Left cardiac atrium (tissue), 4 donors: ENCODE results near the gene RPL37. TPM values are rescaled to one million over a fixed set of nuclear protein-coding genes. Genes with fewer than 3 reads are reported as not detected.
"Not testable (repeated sequence)": the region's sequence is repeated elsewhere in the genome, so short reads cannot be mapped to it uniquely, and the experiment has no call there.

Experiments
- ATAC-seq, 2 donors: fragments of 200-7000 bp; cut with Tn5 transposase; one replicate each; pipeline ENCODE4 v1.9.1; 2020; ENCODE audit warnings: mild to moderate bottlenecking in 2 of 2, moderate library complexity in 2 of 2
- DNase-seq: peaks from one replicate; pipeline ENCODE4 v3.0.0-alpha.2; 2020
- intact Hi-C, 2 donors: fragments of 100-400 bp; cut with DNase I; formaldehyde crosslinking; loops; one replicate each; pipeline versions ENCODE4 v1.14.1 to v1.15.1; 2022 to 2023
- total RNA-seq, 2 donors: library from RNA; stranded (reverse); fragmentation: NEBNext Ultra II Directional; extraction: Animal tissue kit (Norgen Biotek cat#: 25700); gene quantifications; one replicate each; pipeline ENCODE4 v1.2.1, GENCODE V29; 2021
- donor health status: DM: no; HTN: yes; CAD: no.
- donor health status: DM: no; HTN: yes; CAD: no; lungs with severe emphysema.
- donor health status: DM: yes; HTN: yes; CAD: no.
- donor health status: Dilated cardiomyopathy.

The RPL37 gene
- total RNA-seq, 2 donors from 2014 or later = 666 to 710 TPM

DNA sequence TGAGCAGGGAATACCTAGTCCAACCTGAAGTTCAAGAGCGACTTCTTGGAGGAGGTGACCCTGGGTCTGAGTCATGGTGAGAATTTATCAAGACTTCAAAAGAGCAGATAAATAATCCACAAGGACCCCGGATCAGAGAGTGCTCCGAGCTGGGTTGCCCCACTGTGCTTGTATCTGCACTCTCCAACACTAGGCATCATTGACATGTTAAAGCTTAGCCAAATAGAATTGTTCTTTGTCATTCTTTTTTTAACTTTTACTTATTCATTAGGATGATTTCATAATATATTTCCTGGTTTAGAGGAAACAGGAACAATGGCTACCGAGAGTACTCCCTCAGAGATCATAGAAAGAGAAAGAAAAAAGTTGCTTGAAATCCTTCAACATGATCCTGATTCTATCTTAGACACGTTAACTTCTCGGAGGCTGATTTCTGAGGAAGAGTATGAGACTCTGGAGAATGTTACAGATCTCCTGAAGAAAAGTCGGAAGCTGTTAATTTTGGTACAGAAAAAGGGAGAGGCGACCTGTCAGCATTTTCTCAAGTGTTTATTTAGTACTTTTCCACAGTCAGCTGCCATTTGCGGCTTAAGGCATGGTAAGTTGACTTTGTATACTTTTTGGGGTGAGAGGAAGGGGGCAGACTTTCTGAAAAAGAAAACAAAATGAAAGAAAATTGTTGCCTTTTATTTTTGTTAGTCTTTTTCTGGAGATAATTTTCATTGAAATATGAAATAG is 6.2 kb upstream of the RPL37 start, which contains the start of gene CARD6:
TSS of gene CARD6 (plus strand) at position 300 of the 738 bp plus-strand sequence. CDS start at position 316, 16 bp downstream.
- intact Hi-C loops = no loop called here
- peak; percentile 56 to 70 for ATAC-seq
- DNase-seq = no peak

DNA sequence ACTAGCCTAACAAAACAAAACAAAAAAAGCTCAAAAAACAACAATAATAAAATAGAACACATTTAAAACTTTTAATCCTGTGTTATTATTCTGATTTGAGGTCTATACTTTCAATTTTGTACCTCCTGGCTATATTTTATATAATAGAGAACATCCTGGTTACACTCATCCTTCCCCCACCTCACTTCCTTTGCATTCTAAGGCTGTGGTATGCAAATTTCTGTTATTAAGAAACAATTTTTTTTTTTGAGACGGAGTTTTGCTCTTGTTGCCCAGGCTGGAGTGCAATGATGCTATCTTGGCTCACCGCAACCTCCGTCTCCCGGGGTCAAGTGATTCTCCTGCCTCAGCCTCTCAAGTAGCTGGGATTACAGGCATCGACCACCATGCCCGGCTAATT is 3.1 kb upstream of the RPL37 start:
- ATAC-seq (no peak), DNase-seq (no peak)
- intact Hi-C loops = loop anchor here in 1 of 2 donors (5.0 kb wide), 1 partner anchor 81 kb away; the partner anchor contains the start of gene TTC33

DNA sequence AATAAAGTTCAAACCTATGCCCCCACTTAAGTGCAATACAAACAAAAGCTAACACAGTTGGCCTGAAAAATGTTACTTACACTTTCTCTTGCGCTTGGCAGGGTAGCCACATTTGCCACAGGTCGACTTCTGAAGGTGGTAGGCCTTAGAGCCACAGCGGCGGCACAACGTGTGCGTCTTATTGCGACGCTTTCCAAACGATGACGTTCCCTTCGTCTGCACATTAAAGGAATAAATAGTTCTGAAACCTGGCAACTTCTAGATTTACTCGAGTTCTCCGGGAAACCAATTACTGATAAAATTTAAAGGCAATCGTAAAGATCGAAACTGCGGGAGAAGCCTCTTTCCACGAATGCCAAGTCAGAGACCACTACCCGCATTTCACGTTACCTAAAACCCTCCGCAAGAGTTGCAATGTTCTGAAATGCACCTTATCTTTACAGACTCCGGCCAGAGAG is 602 bp downstream of the RPL37 start:
- DNase-seq (peak; percentile 33), ATAC-seq (no peak)
- intact Hi-C loops = no loop called here

DNA sequence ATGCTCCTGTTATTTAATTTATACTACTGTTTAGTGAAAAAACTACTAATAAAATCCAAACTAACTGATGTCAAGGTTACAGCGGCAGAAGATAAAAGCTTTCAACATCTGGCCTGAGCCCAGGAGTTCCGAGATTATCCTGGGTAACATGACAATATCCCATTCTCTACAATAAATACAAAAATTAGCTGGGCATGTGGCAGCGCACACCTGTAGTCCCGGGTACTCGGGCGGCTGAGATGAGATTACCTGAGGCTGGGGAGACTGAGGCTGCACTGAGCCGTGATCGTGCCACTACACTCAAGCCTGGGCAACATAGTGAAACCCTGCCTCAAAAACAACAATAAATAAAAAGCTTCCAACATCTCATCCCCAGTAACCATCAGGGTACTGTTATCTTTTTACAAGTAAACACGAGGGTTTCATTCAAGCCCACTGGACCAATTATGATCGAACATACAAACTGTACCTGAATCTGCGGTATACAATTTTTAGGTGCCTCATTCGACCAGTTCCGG is 1.3 kb downstream of the RPL37 start:
- intact Hi-C loops = no loop called here
- DNase-seq (no peak), ATAC-seq (no peak)

DNA sequence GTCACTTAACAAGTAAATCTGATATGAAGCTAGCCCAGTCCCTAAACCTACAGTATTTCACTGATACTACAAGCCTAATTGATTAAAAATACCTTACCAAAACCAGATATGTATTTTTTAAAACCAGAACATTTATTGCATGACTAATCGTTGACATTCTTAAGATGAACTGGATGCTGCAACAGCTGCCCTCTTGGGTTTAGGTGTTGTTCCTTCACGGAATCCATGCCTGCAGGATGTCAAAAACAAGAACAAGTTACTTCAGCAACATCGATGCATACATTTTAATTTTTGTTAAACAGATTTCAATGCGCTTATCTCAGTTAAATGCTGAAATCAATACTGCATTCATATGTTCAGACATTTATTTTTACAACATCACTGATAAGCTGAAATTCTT is 2.7 kb downstream of the RPL37 start:
- intact Hi-C loops = no loop called here
- no peak for ATAC-seq

DNA sequence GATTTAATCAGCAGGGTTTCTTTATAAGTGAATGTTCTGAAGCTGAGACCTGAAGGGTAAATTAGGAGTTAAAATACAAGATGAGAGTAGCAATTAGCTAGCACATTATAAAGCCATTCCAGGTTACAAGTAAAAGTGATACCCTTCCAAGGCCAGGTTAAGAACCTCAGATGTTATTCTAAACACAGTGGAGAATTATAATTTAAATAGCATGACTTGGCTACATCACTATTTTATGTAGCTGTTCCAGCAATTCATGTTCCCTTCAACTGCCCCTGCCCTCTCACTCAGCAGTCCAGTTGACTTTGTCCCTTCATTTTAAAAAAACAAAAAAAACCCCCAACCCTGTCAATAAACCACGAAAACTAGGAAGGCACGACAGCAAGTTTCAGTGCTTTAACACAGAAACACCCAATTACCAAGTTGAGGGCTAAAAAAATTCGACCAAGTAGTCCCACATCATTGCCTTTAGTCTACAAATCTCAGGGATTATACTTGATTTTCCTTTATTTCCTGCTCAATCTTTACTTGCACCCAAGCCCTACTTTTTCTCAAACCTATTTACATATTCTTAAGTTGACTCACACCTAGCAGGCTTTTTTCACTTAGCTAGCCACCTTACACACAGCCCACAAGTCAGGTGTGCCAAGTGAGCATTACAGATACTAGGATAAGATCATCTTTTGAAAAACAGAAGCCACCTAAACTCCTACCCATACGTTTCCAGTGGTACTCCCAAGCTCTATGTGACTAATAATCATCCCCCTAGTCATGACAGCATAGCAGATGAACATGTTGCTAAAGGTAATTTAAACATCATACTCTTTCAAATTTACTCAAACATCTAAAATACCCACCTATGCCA is 3.4 kb downstream of the RPL37 start:
- intact Hi-C loops = no loop called here
- ATAC-seq (no peak), DNase-seq (no peak)

More for the DNA sequence above, 2.7 kb downstream of the RPL37 start:
- no peak for DNase-seq

DNA sequence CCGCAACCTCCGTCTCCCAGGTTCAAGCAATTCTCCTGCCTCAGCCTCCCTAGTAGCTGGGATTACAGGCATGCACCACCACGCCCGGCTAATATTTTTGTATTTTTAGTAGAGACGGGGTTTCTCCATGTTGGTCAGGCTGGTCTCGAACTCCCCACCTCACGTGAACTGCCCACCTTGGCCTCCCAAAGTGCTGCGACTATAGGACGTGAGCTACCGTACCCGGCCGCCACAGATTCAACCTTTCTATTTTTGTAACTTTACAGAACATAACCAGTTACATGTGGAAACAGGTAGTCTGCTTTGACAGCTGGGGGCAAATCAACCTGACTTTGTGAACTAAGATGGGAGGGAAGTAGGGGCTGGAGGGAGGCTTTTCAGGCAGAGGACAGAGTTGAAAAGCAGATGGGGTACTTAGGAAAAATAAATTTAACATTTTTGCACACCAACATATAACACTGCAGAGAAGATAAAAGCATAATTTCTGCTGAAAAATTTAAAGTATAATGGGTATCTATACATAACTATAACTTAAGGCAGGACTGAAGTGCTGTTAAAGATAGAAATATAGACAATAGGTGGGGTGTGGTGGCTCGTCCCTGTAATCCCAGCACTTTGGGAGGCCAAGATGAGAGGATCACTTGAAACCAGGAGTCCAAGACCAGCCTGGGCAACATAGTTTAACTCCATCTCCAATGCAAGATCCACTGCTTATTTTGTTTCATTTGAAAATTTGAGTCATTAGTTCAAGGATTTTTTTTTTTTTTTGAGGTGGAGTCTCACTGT is 5.1 kb downstream of the RPL37 start:
- DNase-seq = no peak
- intact Hi-C loops = no loop called here
- ATAC-seq = no peak

DNA sequence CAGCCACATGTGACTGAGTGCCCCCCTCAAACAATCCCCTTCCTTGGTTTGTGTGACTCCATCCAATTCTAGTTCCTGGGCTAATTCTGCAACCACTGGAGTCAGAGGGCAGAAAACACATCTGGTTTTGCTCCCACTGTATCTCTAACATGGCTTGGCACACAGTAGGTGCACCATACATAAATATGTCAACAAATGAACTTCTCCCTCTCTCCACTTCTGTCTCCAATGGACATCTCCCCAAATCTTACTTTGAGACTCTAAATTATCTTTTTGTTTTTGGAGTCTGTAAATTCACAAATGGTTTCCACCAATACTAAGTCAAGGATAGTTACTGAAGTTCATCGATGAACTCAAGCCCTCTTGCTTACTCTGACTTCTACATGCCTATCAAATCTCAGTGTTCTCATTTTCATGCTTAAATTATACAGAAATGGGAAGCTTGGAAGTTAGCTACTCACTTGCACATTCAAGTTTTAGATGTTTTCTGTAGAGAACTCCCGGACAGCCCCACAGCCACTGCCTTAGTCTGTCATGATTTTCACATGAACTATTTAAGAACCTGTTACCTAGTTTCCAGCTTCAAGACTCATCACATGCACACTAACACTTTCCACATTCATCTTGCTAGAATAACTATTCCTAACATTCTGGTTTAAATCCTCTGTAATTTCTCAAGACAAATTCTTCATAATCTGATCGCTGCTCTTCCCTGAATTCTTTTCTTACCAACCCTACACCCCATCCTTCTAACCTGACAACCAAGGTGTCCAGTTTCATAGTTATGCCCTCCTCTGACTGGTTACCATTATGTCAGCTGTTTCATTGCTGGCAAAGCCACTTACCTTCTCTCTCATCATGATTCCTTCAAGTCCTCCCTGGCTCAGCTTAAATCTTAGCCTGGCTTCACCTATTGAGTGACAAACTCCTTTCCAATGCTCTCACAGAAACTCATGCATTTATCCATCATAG is 6.0 kb downstream of the RPL37 start:
- intact Hi-C loops = no loop called here
- ATAC-seq = no peak
- DNase-seq = no peak

DNA sequence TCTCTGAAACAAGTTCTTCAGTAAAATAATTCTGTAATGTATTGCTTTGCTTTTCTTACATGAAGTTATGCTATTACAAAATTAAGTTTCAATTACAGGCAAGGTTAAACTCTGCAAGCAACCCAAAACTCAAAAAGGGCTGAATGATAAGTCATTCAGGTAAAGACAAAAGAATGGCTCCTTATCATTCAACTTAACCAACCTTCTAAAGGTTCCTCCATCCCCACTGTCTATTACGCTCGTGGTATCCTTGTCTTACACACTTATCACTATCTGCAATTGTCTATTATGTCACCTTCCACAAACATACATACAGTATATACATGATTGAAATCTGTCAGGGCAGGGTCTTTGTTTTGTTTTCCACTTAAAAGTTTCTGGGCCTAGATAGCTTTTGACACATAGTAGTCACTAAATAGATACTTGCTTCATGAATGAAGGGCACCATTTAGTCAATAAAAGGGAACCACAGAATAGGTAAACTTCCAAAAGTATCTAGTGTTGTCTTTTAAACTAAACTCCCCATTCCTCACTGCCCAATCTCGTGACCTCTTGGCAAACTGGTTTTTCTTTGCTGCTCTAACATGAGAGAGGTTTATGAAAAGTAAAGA is 6.9 kb downstream of the RPL37 start:
- ATAC-seq = no peak
- intact Hi-C loops = no loop called here
- DNase-seq = no peak

DNA sequence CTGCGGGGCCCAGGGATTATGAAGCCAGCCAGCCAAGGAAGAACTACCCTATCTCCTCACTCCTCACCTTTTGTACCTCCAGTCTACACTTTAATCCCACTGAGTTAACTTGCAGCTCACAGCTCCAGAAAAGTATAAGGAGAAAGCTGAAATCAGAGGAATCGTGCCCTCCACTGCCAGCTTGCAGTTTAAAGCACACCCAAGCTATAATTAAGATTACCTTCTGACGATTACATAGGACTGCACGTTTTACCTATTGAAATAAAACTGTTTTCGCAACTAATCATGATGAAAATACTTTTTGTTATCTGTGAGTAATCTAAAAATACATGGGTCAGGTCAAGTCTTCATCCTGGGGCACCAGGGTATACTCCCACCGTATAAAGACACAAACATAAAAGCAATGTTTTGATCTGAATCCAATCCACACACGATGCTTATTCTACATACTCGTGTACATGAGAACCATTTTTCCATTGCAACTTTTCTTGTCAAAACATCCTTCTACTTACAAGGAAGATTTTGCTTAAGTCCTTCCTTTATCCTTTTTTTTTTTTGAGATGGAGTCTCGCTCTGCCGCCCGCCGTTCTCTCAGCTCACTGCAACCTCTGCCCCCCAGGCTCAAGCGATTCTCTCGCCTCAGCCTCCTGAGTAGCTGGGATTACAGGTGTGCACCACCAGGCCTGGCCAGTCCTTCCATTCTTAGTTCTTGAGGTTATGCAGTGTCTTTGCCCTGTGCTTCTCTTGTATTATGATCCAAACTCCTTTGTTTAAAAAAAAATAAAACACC is 7.6 kb downstream of the RPL37 start:
- ATAC-seq (no peak), DNase-seq (no peak)
- intact Hi-C loops = no loop called here

DNA sequence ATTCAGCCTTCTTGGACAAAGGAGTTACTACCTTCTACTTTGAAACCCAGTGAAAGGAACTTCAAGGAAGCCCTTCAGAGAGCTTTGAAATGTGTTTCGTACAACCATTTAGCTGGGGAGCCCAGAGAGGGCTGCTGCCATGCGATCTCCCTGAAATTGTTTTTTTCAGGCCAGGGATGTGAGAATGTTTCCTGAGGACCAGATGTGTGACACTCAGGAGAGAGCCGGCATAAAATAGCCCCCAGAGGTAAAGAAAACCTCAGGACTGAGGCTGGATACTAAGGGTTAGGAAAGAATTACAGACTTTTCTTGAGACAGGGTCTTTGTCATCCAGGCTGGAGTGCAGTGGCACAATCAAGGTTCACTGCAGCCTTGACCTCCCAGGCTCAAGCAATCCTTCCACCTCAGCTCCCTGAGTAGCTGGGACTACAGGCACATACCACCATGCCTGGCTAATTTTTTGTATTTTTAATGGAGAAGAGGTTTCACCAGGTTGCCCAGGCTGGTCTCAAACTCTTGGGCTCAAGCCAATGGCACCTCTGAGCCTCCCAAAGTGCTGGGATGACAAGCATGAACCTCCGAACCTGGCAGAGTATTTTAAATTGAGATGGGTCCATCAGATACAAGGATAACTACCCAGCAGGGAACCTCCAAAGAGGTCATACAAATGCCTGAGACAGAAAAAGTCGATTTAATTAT is 8.4 kb downstream of the RPL37 start:
- DNase-seq (no peak), ATAC-seq (no peak)
- intact Hi-C loops = no loop called here

DNA sequence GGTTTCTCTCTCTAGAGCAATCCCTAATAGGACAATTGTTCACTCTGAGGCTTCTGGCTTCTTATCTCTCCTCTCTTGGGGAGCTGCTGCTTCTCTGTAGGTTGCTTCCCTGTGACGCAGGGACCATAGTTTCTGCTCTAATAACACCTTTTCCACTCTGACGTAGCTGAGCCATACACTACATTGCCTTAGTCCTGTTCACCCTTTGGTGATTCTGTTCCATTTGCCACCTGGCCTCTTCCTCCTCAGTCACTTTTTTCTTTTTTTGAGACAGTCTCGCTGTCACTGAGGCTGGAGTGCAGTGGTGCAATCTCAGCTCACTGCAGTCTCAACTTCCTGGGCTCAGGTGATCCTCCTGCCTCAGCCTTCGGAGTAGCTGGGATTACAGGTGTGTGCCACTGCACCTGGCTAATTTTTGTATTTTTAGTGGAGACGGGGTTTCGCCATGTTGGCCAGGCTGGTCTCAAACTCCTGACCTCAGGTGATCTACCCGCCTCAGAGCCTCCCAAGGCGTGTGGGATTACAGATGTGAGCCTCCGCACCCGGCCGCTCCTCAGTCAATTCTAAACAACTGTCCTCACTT is 9.5 kb downstream of the RPL37 start:
- intact Hi-C loops, ATAC-seq: not testable (repeated sequence)

DNA sequence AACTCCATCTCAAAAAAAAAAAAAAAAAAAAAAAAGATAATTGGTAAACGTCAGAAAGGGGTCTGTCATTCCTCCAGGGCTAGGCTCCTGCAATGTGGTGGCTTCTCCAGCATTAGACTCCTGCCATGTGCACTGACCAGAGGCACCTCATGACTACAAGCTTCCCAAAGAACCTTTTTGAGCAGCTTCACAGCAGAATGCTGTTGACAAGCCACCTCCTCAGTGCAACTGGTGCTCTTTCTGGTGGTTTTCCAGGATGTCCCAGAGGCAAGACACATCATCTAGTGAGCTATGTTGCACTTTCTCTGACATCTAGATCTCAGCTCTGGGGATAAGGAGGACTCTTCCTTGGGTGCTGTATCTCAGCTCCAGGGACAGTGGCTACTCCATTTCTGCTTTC is 11.6 kb downstream of the RPL37 start:
- DNase-seq (no peak), ATAC-seq (peak in 1 of 2 donors; percentile 14)
- intact Hi-C loops = no loop called here

More for the DNA sequence above, 9.5 kb downstream of the RPL37 start:
- DNase-seq = not testable (repeated sequence)

DNA sequence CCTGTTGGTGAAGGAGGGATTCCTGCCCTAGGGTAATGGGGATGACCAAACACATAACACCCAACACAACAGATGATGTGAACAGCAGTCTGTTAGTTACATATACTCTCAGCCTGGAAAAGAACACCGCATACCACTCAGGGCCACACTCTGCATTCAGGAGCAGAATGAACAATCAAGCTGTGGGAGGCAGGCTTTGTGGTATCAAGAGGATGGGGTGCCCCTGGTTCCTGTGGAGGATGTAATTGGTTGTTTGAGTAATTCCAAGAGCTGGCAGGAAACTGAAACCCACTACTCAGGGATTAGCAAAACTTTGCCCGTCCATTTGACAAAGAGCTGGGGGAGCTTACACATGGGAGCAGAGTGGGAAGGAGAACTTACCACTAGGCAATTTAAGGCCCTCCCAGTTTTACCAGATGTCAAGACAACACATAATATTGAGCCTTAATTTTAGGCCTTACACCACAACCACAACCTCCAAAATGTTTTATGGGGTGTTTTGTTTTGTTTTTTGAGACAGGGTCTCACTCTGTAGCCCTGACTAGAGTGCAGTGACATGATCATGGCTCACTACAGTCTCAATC is 21.2 kb downstream of the RPL37 start:
- ATAC-seq = no peak
- no peak for DNase-seq
- intact Hi-C loops = no loop called here

DNA sequence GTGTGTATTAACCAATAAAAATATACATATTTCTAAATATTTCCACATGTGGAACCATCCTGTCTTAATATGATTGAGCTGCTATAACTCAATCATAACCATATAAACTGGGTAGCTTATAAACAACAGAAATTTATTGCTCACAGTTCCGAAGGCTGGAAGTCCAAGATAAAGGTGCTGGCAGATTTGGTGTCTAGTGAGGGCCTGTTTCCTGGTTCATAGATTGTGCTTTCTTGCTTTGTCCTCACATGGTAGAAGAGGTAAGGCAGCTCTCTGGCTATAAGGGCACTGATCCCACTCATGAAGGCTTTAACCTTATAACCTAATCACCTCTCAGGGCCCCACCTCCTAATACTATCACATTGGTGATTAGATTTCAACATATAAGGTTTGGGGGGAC is 22.9 kb downstream of the RPL37 start:
- intact Hi-C loops = no loop called here

More for the DNA sequence above, 22.9 kb downstream of the RPL37 start:
- DNase-seq (no peak), ATAC-seq (no peak)
